Measurements from ENCODE around the gene FAAP20. TPM values are rescaled to one million over a fixed set of nuclear protein-coding genes. Genes with fewer than 3 reads are reported as not detected.

The FAAP20 gene
- total and polyA plus RNA-seq, 9 of the 15 experiments (the other 6 are each of a cell fraction or from before 2014, with no cell fraction given): 0.58 to 143 (median 9.9) TPM

- DNase-seq (ENCODE audit: extremely low read depth in 1 of 4, low spot score in 3 of 4) (no peak), FAIRE-seq (no peak), ATAC-seq (no peak)
- no peaks in the 10 kb centered on the region for H3K79me2 ChIP-seq (ENCODE audit: control insufficient read depth, insufficient read depth, low read length)
- intact Hi-C loops (cut with micrococcal nuclease): no loop called here
- no peaks in the 10 kb centered on the region; the same call in 1 of the 2 replicates for H3K9me3 ChIP-seq (replicated peaks; ENCODE audit: control insufficient read depth, insufficient read depth, low read depth, low read length)
- no peak overlapping the region for H3K4me2 ChIP-seq (ENCODE audit: insufficient read depth, low read length)
- no peaks in the 10 kb centered on the region for H4K20me1 ChIP-seq (replicated peaks; ENCODE audit: control insufficient read depth, insufficient read depth, low read length)
- CTCF ChIA-PET (ENCODE audit: low intra/inter-chr PET ratio): no interaction called here
- TF ChIP-seq, protein P1, sequence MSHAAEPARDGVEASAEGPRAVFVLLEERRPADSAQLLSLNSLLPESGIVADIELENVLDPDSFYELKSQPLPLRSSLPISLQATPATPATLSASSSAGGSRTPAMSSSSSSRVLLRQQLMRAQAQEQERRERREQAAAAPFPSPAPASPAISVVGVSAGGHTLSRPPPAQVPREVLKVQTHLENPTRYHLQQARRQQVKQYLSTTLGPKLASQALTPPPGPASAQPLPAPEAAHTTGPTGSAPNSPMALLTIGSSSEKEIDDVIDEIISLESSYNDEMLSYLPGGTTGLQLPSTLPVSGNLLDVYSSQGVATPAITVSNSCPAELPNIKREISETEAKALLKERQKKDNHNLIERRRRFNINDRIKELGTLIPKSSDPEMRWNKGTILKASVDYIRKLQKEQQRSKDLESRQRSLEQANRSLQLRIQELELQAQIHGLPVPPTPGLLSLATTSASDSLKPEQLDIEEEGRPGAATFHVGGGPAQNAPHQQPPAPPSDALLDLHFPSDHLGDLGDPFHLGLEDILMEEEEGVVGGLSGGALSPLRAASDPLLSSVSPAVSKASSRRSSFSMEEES (CRISPR knock-in tag; IDR thresholded peaks at IDR 0.05): no peak
- TF ChIP-seq WHSC1 (IDR thresholded peaks at IDR 0.05; ENCODE audit: low read length): no peak
- no peak for TF ChIP-seq ESRRB (CRISPR knock-in tag; IDR thresholded peaks at IDR 0.05; ENCODE audit: borderline replicate concordance)
- no peak for TF ChIP-seq ETV1 (tag; conservative IDR thresholded peaks at IDR 0.05; ENCODE audit: low read depth)
- TF ChIP-seq, protein P2, sequence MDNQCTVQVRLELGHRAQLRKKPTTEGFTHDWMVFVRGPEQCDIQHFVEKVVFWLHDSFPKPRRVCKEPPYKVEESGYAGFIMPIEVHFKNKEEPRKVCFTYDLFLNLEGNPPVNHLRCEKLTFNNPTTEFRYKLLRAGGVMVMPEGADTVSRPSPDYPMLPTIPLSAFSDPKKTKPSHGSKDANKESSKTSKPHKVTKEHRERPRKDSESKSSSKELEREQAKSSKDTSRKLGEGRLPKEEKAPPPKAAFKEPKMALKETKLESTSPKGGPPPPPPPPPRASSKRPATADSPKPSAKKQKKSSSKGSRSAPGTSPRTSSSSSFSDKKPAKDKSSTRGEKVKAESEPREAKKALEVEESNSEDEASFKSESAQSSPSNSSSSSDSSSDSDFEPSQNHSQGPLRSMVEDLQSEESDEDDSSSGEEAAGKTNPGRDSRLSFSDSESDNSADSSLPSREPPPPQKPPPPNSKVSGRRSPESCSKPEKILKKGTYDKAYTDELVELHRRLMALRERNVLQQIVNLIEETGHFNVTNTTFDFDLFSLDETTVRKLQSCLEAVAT (IDR thresholded peaks at IDR 0.05): no peak
- no peak for TF ChIP-seq ZNF764 (CRISPR knock-in tag; IDR thresholded peaks at IDR 0.05; ENCODE audit: low read depth)
- no peak for TF ChIP-seq SAFB (IDR thresholded peaks at IDR 0.05; ENCODE audit: borderline replicate concordance, low read depth, low read length)
- no peak for TF ChIP-seq BHLHE40 (IDR thresholded peaks at IDR 0.05; ENCODE audit: low read length)
- TF ChIP-seq TCF7 (IDR thresholded peaks at IDR 0.05; ENCODE audit: borderline replicate concordance): no peak
- TF ChIP-seq ZNF707 (CRISPR knock-in tag; conservative IDR thresholded peaks at IDR 0.05): no peak
- H3K9ac ChIP-seq (ENCODE audit: insufficient read depth in 1 of 2, low read depth in 2 of 2, low read length in 2 of 2): no peak overlapping the region
- no peaks in the 10 kb centered on the region for H3K36me3 ChIP-seq (ENCODE audit: control insufficient read depth, insufficient read depth, low read length)
- 0% methylated on average over 6 of the region's 6 CpGs for WGBS (ENCODE audit: insufficient coverage, low coverage, missing lambda C conversion rate)
- no peak overlapping the region for H3K4me3 ChIP-seq
- POLR2A ChIA-PET: interaction anchor here (0.8 to 1.3 kb wide), 2 partner anchors 10 to 23 kb away, joined by 3 to 4 read pairs; no protein-coding TSS in a partner anchor
- H3K27ac ChIP-seq (ENCODE audit: extremely low read depth, low read depth, low read length): no peak overlapping the region
- peaks cover 73 to 96% of the 10 kb centered on the region in 2 experiments for H3K27me3 ChIP-seq (ENCODE audit: control insufficient read depth in 2 of 2, insufficient read depth in 2 of 2, low read length in 2 of 2)
- peaks cover 0 to 23% of the 10 kb centered on the region in 2 experiments; a peak in 1 of 5 replicates for H3K4me1 ChIP-seq (replicated peaks in 1 of 2; ENCODE audit: control insufficient read depth in 2 of 2, insufficient read depth in 2 of 2, low read length in 2 of 2)
- no TSS peak for BruUV-seq (replicated peaks)
- in situ Hi-C loops (cut with MboI): no loop called here
- no peaks in the 10 kb centered on the region for H3K9me1 ChIP-seq (ENCODE audit: control insufficient read depth, insufficient read depth, low read length)
- no peak overlapping the region for H2AFZ ChIP-seq (ENCODE audit: low read depth, low read length)
Measured at GRCh38 chr1:2155788-2156187, 38.8 kb downstream of the FAAP20 start.
